Hepatic stellate cell (primary cell): ENCODE data around the gene MYBPH.
A peak's percentile ranks its signal among the peaks of the same experiment; 100 is the strongest.

Experiments used
- DNase-seq: peaks from one replicate; pipeline ENCODE4 v3.0.0; 2011; ENCODE audit warnings: low spot score

MYBPH gene

GRCh38 chr1:203129501-203130231 lies 46.0 kb downstream of the MYBPH start:
- no peak for DNase-seq

GRCh38 chr1:203128716-203129500 lies 46.7 kb downstream of the MYBPH start:
- DNase-seq: no peak

GRCh38 chr1:203128431-203128715 lies 47.3 kb downstream of the MYBPH start:
- no peak for DNase-seq

GRCh38 chr1:203127666-203128430 lies 47.8 kb downstream of the MYBPH start, which contains the start of gene ADORA1:
ADORA1 (plus strand) TSS chr1:203127726; CDS start chr1:203128842, 1,116 bp downstream.
- DNase-seq: peak; percentile 60

GRCh38 chr1:203126866-203127665 lies 48.6 kb downstream of the MYBPH start:
- no peak for DNase-seq

- DNase-seq: peak; percentile 45
These were observed 49.3 kb downstream of the MYBPH start for GRCh38 chr1:203126151-203126865.

- DNase-seq: no peak
These were observed 50.9 kb downstream of the MYBPH start for GRCh38 chr1:203124546-203125317.

GRCh38 chr1:203124011-203124410 lies 51.6 kb downstream of the MYBPH start:
- DNase-seq: no peak

- DNase-seq: no peak
These were observed 53.5 kb downstream of the MYBPH start for GRCh38 chr1:203122159-203122558.

- DNase-seq: no peak
These were observed 54.2 kb downstream of the MYBPH start for GRCh38 chr1:203121186-203122015.

- no peak for DNase-seq
These were observed 55.1 kb downstream of the MYBPH start for GRCh38 chr1:203120325-203121153.
